Motor neuron (in vitro differentiated cells): ENCODE measurements around the gene KIN. TPM values are rescaled to one million over a fixed set of nuclear protein-coding genes. Genes with fewer than 3 reads are reported as not detected.
A peak's percentile ranks its signal among the peaks of the same experiment; 100 is the strongest.
"Not testable (repeated sequence)": the region's sequence is repeated elsewhere in the genome, so short reads cannot be mapped to it uniquely, and the experiment has no call there.

Source experiments
- ATAC-seq, 8 experiments: fragments of 200-7000 bp; cut with Tn5 transposase; replicated peaks in 6 of 8; 2 replicates each; pipeline ENCODE4 v1.8.0; 2021; ENCODE audit warnings: mild to moderate bottlenecking in 8 of 8, moderate library complexity in 8 of 8
- H3K27ac ChIP-seq, 2 donors: fragments of 250-450 bp; sonication (Bioruptor Pico); 2 replicates each; pipeline ENCODE4 v1.9.0; 2021; ENCODE audit warnings: antibody characterized with exemption in 2 of 2, mild to moderate bottlenecking in 2 of 2, moderate library complexity in 1 of 2
- H3K4me1 ChIP-seq, 2 donors: fragments of 250-450 bp; sonication (Bioruptor Pico); replicated peaks in 1 of 2; 2 replicates each; pipeline ENCODE4 v1.6.1; 2021; ENCODE audit warnings: antibody characterized with exemption in 2 of 2, mild to moderate bottlenecking in 2 of 2, moderate library complexity in 1 of 2
- H3K4me3 ChIP-seq, 5 donors: fragments of 250-450 bp; sonication (Bioruptor Pico); 2 replicates each; pipeline ENCODE4 v1.9.0; 2021; ENCODE audit warnings: antibody characterized with exemption in 5 of 5, mild to moderate bottlenecking in 5 of 5, moderate library complexity in 4 of 5
- WGBS, 10 experiments: fragments of 450-650 bp; shearing (Covaris generic); methylation state at CpG; one replicate each; pipeline ENCODE4 v1.0.0; 2022; 5-methylcytosine and 5-hydroxymethylcytosine counted together
- in situ Hi-C, 9 experiments: fragments of 400-800 bp; cut with MboI; loops; one replicate each; pipeline ENCODE4 v1.15.0; 2021; ENCODE audit warnings: low sequenced_read_pairs in 9 of 9, low pct_unique_long_range_greater_than_20kb in 2 of 9; ENCODE audit not compliant: unreplicated experiment in 9 of 9
- total RNA-seq, 8 experiments: library from RNA; unstranded; fragments of 300-600 nt; gene quantifications; 2 replicates each; pipeline versions ENCODE4 v1.2.3 to v1.2.4, GENCODE V29; 2022

The KIN gene
- total RNA-seq, 8 experiments from 2014 or later, result 4.7 to 13.3 (median 10.5) TPM

DNA sequence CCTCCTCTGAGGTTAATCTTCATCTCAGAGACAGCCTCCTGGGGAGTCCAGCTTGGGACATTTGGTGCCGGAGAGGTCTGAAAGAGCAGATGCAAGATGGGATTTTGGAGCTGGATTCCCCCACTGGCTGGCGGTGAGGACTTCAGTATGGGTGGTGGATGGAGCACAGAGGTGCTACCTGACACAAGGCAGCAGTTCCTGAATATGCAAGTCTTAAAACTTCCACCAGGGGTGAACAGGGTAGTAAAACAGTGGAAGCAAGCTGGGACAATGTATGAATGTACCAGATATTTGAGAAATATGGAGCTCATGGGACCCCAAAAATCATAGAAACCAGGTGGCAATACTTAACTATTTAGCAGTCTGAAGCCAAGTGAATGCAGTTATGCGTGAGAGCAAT is 25.7 kb upstream of the KIN start:
- peaks cover 3 to 4% of the 10 kb centered on the region in 2 donors for H3K4me1 ChIP-seq
- no peak overlapping the region for H3K4me3 ChIP-seq
- no peak for ATAC-seq
- no peak overlapping the region for H3K27ac ChIP-seq
- in situ Hi-C loops, result no loop called here
- WGBS, 10 experiments, result 44 to 83% (median 81%) methylated on average over 1 to 2 of the region's 3 CpGs; no CpG with 5 or more reads in 6 of the 10 experiments

DNA sequence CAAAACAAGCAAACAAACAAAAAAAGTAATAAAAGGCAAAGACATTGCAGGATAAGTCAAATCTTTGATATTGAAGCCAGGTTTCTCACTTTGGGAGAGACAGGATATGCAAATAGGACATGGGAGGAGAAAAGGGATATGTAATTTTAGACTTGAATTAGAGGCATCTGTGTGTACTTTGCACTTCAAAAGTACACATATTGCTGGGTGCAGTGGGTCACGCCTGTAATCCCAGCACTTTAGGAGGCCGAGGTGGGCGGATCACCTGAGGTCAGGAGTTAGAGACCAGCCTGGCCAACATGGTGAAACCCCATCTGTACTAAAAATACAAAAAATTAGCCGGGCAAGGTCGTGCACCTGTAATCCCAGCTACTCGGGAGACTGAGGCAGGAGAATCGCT is 23.9 kb upstream of the KIN start:
- ATAC-seq, result peak in 3 of 8 experiments; percentile 23 to 92 (median 23)
- WGBS, 10 experiments, result 7 to 96% (median 58%) methylated on average over 2 to 6 of the region's 7 CpGs; no CpG with 5 or more reads in 3 of the 10 experiments
- H3K4me1 ChIP-seq, H3K4me3 ChIP-seq, H3K27ac ChIP-seq, in situ Hi-C loops: not testable (repeated sequence)

DNA sequence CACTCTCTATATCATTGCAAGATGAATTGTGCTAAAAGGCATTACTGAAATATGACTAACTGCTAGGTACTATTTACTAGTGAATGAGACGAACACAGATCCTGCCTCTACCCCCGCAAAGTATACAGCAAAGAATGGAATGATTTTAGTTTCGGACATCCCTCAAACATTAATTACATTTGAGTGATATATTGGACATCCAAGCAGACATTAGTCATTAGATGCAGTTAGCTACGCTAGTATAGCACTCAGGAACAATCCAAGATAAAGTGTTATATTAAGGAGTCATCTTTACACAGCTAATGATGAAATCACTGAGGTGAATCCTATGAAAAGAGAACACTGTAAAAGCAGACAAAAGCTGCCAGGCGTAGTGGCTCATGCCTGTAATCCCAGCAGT is 23.2 kb upstream of the KIN start:
- in situ Hi-C loops, result no loop called here
- 68 to 100% (median 85%) methylated on average over 2 to 5 of the region's 5 CpGs for WGBS, 10 experiments
- H3K4me3 ChIP-seq, result no peak overlapping the region
- no peak for ATAC-seq
- H3K27ac ChIP-seq, result no peak overlapping the region
- no peaks in the 10 kb centered on the region for H3K4me1 ChIP-seq

DNA sequence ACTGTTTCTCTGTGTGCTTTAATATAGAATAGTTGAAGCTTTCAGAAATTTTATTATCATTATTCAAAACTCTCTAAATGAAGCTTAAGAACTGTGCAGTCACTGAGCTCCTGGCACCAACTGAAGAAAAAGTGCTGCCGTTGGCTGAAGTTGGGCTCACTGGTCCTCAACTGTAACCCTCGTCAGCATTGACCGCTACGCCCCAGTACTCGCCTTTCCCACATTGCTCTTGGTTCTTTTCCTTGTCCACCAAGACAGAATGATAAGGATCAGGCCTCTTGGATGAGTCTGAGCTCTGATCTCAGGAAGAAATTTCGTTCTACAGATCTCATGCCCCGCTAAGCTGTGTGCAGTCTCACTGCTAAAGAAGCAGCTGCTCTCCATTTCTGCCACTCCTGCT is 22.6 kb upstream of the KIN start:
- H3K4me3 ChIP-seq, result no peak overlapping the region
- H3K4me1 ChIP-seq, result no peaks in the 10 kb centered on the region
- ATAC-seq, result no peak
- in situ Hi-C loops, result no loop called here
- no peak overlapping the region for H3K27ac ChIP-seq
- WGBS, 10 experiments, result 74 to 100% (median 88%) methylated on average over 2 to 7 of the region's 7 CpGs; no CpG with 5 or more reads in 2 of the 10 experiments

DNA sequence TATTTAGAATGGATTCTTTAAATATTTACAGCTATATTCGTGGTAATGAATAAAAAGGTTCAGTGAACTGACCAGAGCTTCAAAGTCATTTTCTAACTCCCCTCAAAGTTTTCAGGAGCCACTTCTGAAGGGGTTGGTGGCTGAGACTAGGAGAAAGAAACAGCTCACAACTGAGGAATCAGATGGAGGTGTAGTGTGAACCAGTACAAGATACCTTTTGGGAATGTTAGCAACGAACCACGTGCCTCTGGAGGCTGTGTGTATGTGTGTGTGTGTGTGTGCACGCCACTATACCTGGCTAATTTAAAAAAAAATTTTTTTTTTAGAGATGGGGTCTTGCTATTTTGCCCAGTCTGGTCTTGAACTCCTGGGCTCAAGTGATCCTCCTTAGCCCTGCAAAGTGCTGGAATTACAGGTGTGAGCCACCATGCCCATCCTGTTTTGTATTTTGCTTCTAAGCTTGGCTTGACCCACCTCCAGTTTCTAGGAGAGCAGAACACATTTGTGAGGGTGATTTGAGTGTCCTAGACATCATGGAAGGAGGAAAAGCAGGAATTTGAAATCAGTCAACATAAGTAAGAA is 21.0 kb upstream of the KIN start:
- ATAC-seq, result no peak
- H3K27ac ChIP-seq, result no peak overlapping the region
- no peaks in the 10 kb centered on the region for H3K4me1 ChIP-seq
- H3K4me3 ChIP-seq, result no peak overlapping the region
- WGBS, 10 experiments, result 50 to 94% (median 72%) methylated on average over 1 to 4 of the region's 4 CpGs; no CpG with 5 or more reads in 2 of the 10 experiments
- in situ Hi-C loops, result no loop called here

DNA sequence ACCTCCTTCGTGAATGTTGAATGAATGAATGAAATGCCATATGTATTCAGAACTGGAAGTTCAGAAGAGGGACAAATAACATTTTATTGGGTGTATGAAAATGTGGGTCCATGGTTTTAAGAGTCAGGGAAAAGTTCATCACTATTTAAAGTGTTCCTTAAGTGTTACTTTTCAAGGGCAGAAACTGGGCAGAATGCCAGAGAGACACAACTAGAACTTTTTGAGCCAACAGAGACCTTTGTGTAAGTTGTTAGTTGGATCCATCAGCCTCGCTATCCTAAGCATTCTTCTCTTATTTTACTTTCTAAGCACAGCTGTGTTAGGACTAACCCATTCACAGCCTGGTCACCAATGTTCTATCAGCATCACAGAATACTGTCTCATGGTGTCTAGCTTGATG is 16.9 kb upstream of the KIN start:
- Histone ChIP-seq H3K4me3 (no peak overlapping the region), H3K4me1 (no peaks in the 10 kb centered on the region), H3K27ac (no peak overlapping the region)
- 45 to 100% (median 83%) methylated on average over 1 to 2 of the region's 2 CpGs; no CpG with 5 or more reads in 2 of the 10 experiments for WGBS, 10 experiments
- in situ Hi-C loops, result no loop called here
- peak in 1 of 8 experiments; percentile 65 for ATAC-seq

DNA sequence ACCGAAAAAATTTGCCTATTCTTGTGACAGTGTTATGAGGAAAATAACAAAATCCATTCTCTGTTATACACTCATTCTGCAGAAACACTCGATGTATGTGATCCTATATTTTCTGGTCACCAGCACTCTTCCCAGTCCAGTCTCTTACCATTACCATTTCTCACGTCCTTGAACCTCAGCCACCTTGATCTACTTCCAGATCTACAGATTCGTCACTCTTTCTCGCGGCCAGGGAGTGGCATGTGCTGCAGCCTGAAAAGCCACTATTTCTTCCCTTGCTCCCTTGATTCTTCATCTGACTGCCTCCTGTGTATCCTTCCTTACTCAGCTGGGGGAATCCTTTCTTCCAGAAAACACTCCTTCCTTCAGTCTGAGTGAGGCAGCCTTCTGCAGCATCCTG is 16.4 kb upstream of the KIN start:
- no peak overlapping the region for H3K27ac ChIP-seq
- in situ Hi-C loops, result no loop called here

DNA sequence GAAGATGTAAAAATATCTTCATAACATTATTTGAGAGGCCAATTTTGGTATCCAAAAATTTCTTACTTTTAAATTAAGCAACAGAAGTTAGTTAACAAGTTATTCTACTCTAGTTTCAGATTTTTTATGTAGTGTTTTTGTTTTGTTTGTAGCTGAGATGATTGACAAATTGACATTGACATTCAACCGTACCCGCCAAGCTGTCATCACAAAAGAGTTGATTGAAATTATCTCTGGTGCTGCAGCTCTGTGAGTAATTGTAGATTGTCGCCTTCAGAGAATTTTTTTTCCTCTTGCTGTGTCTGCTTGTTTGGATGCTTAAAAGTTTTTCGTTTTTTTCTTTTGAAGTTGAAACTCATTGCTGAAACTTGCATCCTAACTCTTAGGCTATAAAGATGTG is 14.8 kb upstream of the KIN start:
- 92 to 100% (median 95%) methylated on average over 3 to 4 of the region's 4 CpGs; no CpG with 5 or more reads in 2 of the 10 experiments for WGBS, 10 experiments
- in situ Hi-C loops, result no loop called here
- ATAC-seq, result no peak
- Histone ChIP-seq H3K4me3 (no peak overlapping the region), H3K4me1 (no peaks in the 10 kb centered on the region), H3K27ac (no peak overlapping the region)

More for the DNA sequence above, 16.4 kb upstream of the KIN start:
- Histone ChIP-seq H3K4me3 (no peak overlapping the region), H3K4me1 (no peaks in the 10 kb centered on the region)
- no peak for ATAC-seq
- 90 to 100% (median 96%) methylated on average over 2 to 6 of the region's 6 CpGs; no CpG with 5 or more reads in 2 of the 10 experiments for WGBS, 10 experiments

DNA sequence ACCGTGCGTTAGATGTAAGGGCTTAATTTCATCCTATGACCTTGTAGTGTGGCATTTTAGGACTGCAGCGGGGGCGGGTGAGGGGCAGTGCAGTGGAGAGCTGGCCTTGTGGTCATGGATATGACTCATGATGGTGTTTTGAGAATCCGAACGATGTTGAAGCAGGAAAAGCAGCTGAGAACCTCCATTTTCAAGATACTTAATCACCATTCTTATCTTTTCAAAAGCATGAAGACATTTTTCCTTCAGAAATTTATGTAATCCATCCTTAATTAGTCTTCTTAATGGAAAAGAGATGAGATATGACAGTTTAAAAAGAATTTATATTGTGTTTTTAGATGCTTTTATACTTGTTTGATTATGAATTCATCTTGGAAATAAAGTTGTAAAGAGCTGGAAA is 9.8 kb upstream of the KIN start:
- no peak overlapping the region for H3K27ac ChIP-seq
- in situ Hi-C loops, result no loop called here
- H3K4me3 ChIP-seq, result no peak overlapping the region
- WGBS, 10 experiments, result 24 to 100% (median 90%) methylated on average over 2 to 6 of the region's 6 CpGs
- peak in 2 of 8 experiments; percentile 36 to 67 for ATAC-seq
- H3K4me1 ChIP-seq, result no peaks in the 10 kb centered on the region

DNA sequence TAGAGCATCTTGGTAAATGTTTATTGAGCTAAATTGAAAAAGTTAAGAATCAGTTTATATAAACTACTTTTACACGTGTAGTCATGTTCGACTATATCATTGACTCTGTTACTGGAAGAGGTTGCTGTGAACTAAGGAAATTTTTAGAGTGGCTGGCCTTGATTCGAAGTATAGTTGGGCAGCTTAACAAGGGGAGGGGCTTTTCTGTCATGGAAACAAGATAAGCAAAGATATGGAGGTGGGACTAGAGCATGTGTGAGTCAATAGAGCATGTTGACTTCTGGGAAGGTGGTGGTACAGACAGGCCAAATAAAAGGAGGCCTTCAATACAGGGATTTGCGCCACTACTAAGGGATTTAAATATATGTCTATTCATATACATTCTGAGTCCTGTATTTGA is 7.8 kb upstream of the KIN start:
- peak in 4 of 8 experiments; percentile 57 to 83 (median 80) for ATAC-seq
- WGBS, 10 experiments, result 80 to 98% (median 93%) methylated on average over 2 to 4 of the region's 4 CpGs; no CpG with 5 or more reads in 2 of the 10 experiments
- in situ Hi-C loops, result no loop called here
- H3K4me1 ChIP-seq, result no peaks in the 10 kb centered on the region
- no peak overlapping the region for H3K27ac ChIP-seq
- no peak overlapping the region for H3K4me3 ChIP-seq

DNA sequence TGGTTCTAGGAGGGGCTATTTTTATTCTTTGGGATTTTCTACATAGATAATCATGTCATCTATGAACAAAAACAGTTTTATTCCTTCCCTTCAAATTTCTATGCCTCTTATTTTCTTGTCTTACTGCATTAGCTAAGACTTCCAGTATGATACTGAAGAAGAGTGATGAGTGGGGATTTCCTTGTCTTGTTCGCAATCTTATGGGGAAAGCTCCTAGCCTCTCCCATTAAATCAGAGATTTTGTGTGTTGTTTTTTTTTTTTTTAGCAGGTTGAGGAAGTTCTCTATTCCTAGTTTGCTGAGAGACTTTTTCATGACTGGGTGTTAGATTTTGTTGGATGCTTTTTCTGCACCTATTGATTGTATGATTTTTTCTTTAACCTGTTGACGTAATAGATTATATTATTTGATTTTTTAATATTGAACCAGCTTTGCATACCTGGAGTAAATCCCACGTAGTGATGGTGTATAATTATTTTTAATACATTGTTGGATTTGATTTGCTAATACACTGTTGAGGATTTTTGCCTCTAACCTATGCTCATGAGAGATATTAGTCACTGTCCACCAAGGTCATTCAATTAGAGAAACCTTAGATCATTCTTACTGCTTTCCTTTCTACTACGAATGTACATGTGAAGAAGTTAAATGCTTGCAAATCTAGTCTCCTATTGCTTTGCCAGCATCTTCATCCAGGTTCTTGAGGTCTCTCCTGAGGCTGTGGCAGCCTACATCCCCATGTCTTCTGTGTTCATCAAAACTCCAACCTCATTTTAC is 6.6 kb upstream of the KIN start:
- in situ Hi-C loops, result no loop called here
- no peak for ATAC-seq
- Histone ChIP-seq H3K4me3 (no peak overlapping the region), H3K4me1 (peaks cover 0 to 9% of the 10 kb centered on the region in 2 donors), H3K27ac (no peak overlapping the region)
- WGBS, 10 experiments, result 72 to 100% (median 92%) methylated on average over 2 to 4 of the region's 4 CpGs

DNA sequence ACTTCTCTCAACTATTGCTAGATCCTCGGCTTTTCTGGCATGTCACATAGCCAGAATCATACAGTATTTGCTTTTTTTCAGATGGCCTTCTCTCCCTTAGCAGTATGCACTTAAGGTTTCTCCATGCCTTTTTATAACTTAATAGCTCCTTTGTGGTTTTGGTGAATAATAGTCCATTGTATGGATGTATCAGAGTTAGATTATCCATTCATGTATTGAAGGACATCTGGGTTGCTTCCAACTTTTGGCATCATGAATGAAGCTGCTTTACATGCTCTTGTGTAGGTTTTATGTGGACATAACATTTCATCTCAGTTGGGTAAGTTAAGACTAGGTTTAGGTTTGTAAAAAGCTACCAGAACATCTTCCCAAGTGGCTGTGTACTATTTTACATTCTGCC is 4.7 kb upstream of the KIN start:
- H3K4me3 ChIP-seq, result no peak overlapping the region
- ATAC-seq, result no peak
- WGBS, 10 experiments, result 67 to 100% (median 86%) methylated on average over 1 of the region's 1 CpG; no CpG with 5 or more reads in 6 of the 10 experiments

DNA sequence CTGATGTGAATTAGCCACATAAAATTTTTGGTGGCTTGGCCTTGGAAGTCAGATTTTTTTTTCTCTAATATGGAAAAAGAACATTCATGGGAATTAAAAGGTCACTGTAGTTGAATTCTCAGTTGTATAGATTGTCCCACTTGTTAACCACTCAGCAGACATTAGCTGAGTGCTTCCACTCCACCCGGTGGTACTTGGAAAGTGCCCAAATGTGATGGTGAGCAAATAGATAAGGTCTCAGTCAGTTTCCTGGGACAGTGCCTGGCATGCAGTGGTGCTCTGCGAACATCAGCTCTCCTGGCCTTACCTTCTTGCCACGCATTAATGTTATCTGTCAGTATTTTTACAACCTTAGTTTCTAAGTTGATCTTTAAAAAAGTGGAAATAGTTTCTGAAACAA is 1.6 kb upstream of the KIN start:
- in situ Hi-C loops, result no loop called here
- 0 to 53% (median 42%) methylated on average over 1 to 3 of the region's 3 CpGs; no CpG with 5 or more reads in 1 of the 10 experiments for WGBS, 10 experiments
- Histone ChIP-seq H3K4me1 (peaks cover 2 to 28% of the 10 kb centered on the region in 2 donors), H3K4me3 (peak overlapping the region; percentile 68 to 97 (median 92)), H3K27ac (no peak overlapping the region)
- ATAC-seq, result no peak

More for the DNA sequence above, 4.7 kb upstream of the KIN start:
- in situ Hi-C loops, result no loop called here
- H3K4me1 ChIP-seq, result peaks cover 0 to 14% of the 10 kb centered on the region in 2 donors
- H3K27ac ChIP-seq, result no peak overlapping the region
